Activated naive CD8-positive, alpha-beta T cell treated with anti-CD3 and anti-CD28 coated beads, Interleukin-2, amount 10 ng/mL, durations not matched to agents 7 days and 5 days (primary cell): Measurements from ENCODE around the gene ZNF621. TPM values are rescaled to one million over a fixed set of nuclear protein-coding genes. Genes with fewer than 3 reads are reported as not detected.

Source experiments
- ATAC-seq: fragments of 150-1000 bp; cut with Tn5 transposase; one replicate; pipeline ENCODE4 v1.10.0; 2021; ENCODE audit warnings: low read depth, moderate library complexity
- POLR2A ChIA-PET: fragments of 350-600 bp; sonication (Branson Sonifier 250); formaldehyde crosslinking; loops from one replicate; lab custom pipeline; 2021; ENCODE audit warnings: antibody characterized with exemption; lab: Charles Lee
- DNase-seq: peaks from one replicate; pipeline ENCODE4 v3.0.0; 2021
- H3K27ac Mint-ChIP-seq: one replicate; pipeline ENCODE4 v1.8.0; 2022; ENCODE audit warnings: mild to moderate bottlenecking, mixed read lengths
- H3K27me3 Mint-ChIP-seq: one replicate; pipeline ENCODE4 v1.8.0; 2022; ENCODE audit warnings: mild to moderate bottlenecking, moderate library complexity, mixed read lengths
- H3K36me3 Mint-ChIP-seq: one replicate; pipeline ENCODE4 v1.8.0; 2021; ENCODE audit warnings: mild to moderate bottlenecking, mixed read lengths
- H3K4me1 Mint-ChIP-seq: one replicate; pipeline ENCODE4 v1.8.0; 2021; ENCODE audit warnings: mixed read lengths
- H3K4me3 Mint-ChIP-seq: one replicate; pipeline ENCODE4 v1.8.0; 2022; ENCODE audit warnings: mild to moderate bottlenecking, moderate library complexity, mixed read lengths
- H3K9me3 Mint-ChIP-seq: one replicate; pipeline ENCODE4 v1.8.0; 2021; ENCODE audit warnings: mixed read lengths
- total RNA-seq, 2 experiments: library from RNA; stranded (reverse); gene quantifications; one replicate each; pipeline ENCODE4 v1.2.3, GENCODE V29; 2021

The ZNF621 gene
- 10 to 100 TPM; 26.9 to 28.3 TPM for total RNA-seq

GRCh38 chr3:40524568-40525285 is at the start of gene ZNF621:
Gene ZNF621 (plus strand): TSS chr3:40524960. CDS start chr3:40525841, 881 bp downstream.
- peak; percentile 92 for DNase-seq
- ATAC-seq, result peak; percentile 95
- peaks cover 2% of the 10 kb centered on the region for H3K9me3 Mint-ChIP-seq
- H3K27ac Mint-ChIP-seq, result peak within 1 kb of the TSS; percentile 97
- peaks cover 32% of the 10 kb centered on the region for H3K4me1 Mint-ChIP-seq
- peaks cover 28% of the 10 kb centered on the region for H3K36me3 Mint-ChIP-seq
- POLR2A ChIA-PET, result interaction anchor here (1.3 to 3.9 kb wide), 8 partner anchors 19 to 675 kb away, joined by 3 to 25 read pairs (median 11); partner anchors contain the start of genes CTNNB1, EIF1B, RPL14 and ZNF619
- H3K4me3 Mint-ChIP-seq, result peak within 1 kb of the TSS; percentile 92
- no peaks in the 10 kb centered on the region for H3K27me3 Mint-ChIP-seq

GRCh38 chr3:40476478-40477470 is 48.0 kb upstream of the ZNF621 start, which contains the start of gene ZNF619:
Gene ZNF619 (plus strand): TSS chr3:40477122. CDS start chr3:40477980, 858 bp downstream.
- H3K27ac Mint-ChIP-seq, result peak within 1 kb of the TSS; percentile 85

GRCh38 chr3:40477666-40478065 is 47.1 kb upstream of the ZNF621 start:
- peaks cover 28% of the 10 kb centered on the region for H3K4me1 Mint-ChIP-seq
- no peaks in the 10 kb centered on the region for H3K27me3 Mint-ChIP-seq
- DNase-seq, result no peak
- peak overlapping the region; percentile 85 for H3K27ac Mint-ChIP-seq
- POLR2A ChIA-PET, result interaction anchor here (1.0 to 3.0 kb wide), 5 partner anchors 14 to 169 kb away, joined by 3 to 21 read pairs (median 9); partner anchors contain the start of genes EIF1B, RPL14 and ZNF621
- no peak for ATAC-seq
- peaks cover 25% of the 10 kb centered on the region for H3K36me3 Mint-ChIP-seq
- H3K9me3 Mint-ChIP-seq, result no peaks in the 10 kb centered on the region
- peak overlapping the region; percentile 86 for H3K4me3 Mint-ChIP-seq

More at GRCh38 chr3:40476478-40477470, 48.0 kb upstream of the ZNF621 start, which contains the start of gene ZNF619:
- DNase-seq (peak; percentile 67), ATAC-seq (peak; percentile 89)
- POLR2A ChIA-PET, result interaction anchor here (1.0 to 3.0 kb wide), 5 partner anchors 13 to 168 kb away, joined by 3 to 21 read pairs (median 9); partner anchors contain the start of genes EIF1B, RPL14 and ZNF621
- Mint-ChIP-seq H3K4me3 (peak within 1 kb of the TSS; percentile 86), H3K4me1 (peaks cover 23% of the 10 kb centered on the region), H3K9me3 (no peaks in the 10 kb centered on the region), H3K36me3 (peaks cover 19% of the 10 kb centered on the region), H3K27me3 (no peaks in the 10 kb centered on the region)

DNA sequence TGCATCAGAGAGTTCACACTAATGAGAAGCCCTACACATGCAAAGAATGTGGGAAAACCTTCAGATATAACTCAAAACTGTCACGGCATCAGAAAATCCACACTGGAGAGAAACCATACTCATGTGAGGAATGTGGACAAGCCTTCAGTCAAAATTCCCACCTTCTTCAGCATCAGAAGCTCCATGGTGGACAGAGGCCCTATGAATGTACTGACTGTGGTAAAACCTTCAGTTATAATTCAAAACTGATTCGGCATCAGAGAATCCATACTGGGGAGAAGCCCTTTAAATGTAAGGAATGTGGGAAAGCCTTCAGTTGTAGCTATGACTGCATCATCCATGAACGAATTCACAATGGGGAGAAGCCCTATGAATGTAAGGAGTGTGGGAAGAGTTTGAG is 37.6 kb upstream of the ZNF621 start:
- Mint-ChIP-seq H3K36me3 (peaks cover 65% of the 10 kb centered on the region), H3K4me3 (no peak overlapping the region), H3K27me3 (no peaks in the 10 kb centered on the region), H3K27ac (no peak overlapping the region), H3K9me3 (peaks cover 22% of the 10 kb centered on the region), H3K4me1 (peaks cover 12% of the 10 kb centered on the region)
- POLR2A ChIA-PET, result no interaction called here
- ATAC-seq (no peak), DNase-seq (no peak)

GRCh38 chr3:40490916-40491315 is 33.8 kb upstream of the ZNF621 start:
- Mint-ChIP-seq H3K36me3 (peaks cover 43% of the 10 kb centered on the region), H3K4me3 (no peak overlapping the region), H3K4me1 (no peaks in the 10 kb centered on the region), H3K27ac (no peak overlapping the region), H3K27me3 (no peaks in the 10 kb centered on the region), H3K9me3 (peaks cover 22% of the 10 kb centered on the region)
- DNase-seq, result no peak
- no peak for ATAC-seq
- POLR2A ChIA-PET, result no interaction called here

DNA sequence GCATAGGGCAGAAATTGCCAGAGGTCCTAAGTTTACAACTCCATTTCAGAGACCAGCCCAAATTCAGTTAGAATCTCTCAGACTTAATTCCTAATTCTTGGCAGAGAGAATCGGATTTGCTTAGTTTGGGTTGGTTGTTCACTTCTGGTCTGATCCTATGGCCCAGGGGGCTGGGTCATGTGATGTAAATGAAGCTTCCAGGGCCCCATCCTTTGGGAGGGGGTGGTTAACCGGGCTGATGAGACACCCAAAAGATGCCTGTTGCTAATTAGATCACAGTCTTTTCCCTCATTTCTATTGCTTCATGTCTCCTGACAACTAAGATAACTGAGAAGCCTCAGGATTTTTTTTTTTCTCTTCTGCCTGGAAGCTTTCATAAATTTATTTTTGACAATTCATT is 30.1 kb upstream of the ZNF621 start:
- no peak overlapping the region for H3K4me3 Mint-ChIP-seq
- no peak overlapping the region for H3K27ac Mint-ChIP-seq
- no peak for DNase-seq
- no peaks in the 10 kb centered on the region for H3K27me3 Mint-ChIP-seq
- POLR2A ChIA-PET, result no interaction called here
- H3K9me3 Mint-ChIP-seq, result peaks cover 4% of the 10 kb centered on the region
- H3K4me1 Mint-ChIP-seq, result no peaks in the 10 kb centered on the region
- H3K36me3 Mint-ChIP-seq, result peaks cover 16% of the 10 kb centered on the region
- no peak for ATAC-seq

DNA sequence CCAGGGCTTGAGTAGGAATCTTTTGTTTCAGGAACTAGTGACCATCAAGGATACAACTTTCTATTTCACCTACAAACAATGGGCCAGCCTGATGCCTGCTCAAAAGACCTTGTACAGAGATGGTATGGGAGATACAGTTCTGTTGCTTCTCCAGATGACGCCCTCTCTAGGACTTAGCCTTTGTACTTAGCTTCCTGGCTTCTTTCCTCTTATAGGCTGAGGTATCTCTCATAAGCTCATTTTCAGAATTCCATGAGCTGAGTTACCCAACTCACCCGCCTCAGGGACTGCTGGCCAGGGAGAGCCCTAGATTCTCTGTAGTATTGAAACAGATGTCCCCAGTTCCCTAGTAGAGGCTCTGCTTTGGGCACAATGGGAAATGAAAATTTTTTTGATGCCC is 27.5 kb upstream of the ZNF621 start:
- ATAC-seq, result no peak
- no peaks in the 10 kb centered on the region for H3K27me3 Mint-ChIP-seq
- H3K36me3 Mint-ChIP-seq, result peaks cover 8% of the 10 kb centered on the region
- H3K4me3 Mint-ChIP-seq, result no peak overlapping the region
- no peak overlapping the region for H3K27ac Mint-ChIP-seq
- no peaks in the 10 kb centered on the region for H3K4me1 Mint-ChIP-seq
- DNase-seq, result no peak
- peaks cover 1% of the 10 kb centered on the region for H3K9me3 Mint-ChIP-seq
- POLR2A ChIA-PET, result no interaction called here

GRCh38 chr3:40499952-40500351 is 24.8 kb upstream of the ZNF621 start:
- POLR2A ChIA-PET, result no interaction called here
- H3K27ac Mint-ChIP-seq, result no peak overlapping the region

GRCh38 chr3:40502034-40502433 is 22.7 kb upstream of the ZNF621 start:
- Mint-ChIP-seq H3K27ac (no peak overlapping the region), H3K9me3 (peaks cover 1% of the 10 kb centered on the region), H3K4me3 (no peak overlapping the region), H3K4me1 (peaks cover 17% of the 10 kb centered on the region), H3K36me3 (peaks cover 7% of the 10 kb centered on the region), H3K27me3 (peaks cover 8% of the 10 kb centered on the region)
- POLR2A ChIA-PET, result no interaction called here
- no peak for DNase-seq
- ATAC-seq, result no peak

More at GRCh38 chr3:40499952-40500351, 24.8 kb upstream of the ZNF621 start:
- no peak for DNase-seq
- Mint-ChIP-seq H3K4me3 (no peak overlapping the region), H3K27me3 (peaks cover 5% of the 10 kb centered on the region), H3K36me3 (peaks cover 8% of the 10 kb centered on the region), H3K4me1 (peaks cover 3% of the 10 kb centered on the region), H3K9me3 (peaks cover 1% of the 10 kb centered on the region)
- no peak for ATAC-seq

DNA sequence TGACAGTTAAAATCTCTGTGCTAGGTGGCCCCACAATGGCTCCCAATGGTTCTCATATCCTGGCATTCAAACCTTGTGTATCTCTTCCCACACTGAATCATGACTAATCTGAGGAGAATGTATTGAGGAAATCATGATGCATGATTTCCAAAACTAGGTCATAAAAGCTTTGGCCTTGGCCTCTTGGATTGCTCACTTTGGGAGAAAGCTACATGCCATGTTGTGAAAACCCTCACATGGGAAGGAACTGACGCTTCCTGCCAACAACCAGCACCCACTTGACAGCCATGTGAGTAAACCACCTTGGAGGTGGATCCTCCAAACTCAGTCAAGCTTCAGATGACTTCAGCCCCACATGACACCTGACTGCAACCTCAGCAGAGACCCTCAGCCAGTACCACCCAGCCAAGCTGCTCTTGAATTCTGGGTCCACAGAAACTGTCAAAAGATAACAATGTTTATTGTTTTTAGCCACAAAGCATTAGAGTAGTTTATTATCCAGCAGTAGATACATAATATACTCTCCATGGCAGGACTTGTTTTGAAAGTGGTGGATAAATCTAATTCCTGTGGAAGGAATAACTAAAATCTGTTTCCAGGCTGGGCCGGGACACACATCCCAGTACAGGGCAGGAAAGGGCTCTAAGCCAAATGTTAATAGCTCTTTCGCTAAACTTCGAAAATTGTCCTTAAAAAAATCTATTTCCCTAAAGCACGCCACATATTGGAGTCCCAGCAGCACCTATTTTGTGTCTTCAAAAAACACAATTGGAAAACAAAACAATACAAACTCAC is 19.9 kb upstream of the ZNF621 start:
- Mint-ChIP-seq H3K36me3 (peaks cover 12% of the 10 kb centered on the region), H3K4me1 (peaks cover 18% of the 10 kb centered on the region), H3K9me3 (no peaks in the 10 kb centered on the region), H3K4me3 (peak overlapping the region; percentile 92), H3K27me3 (peaks cover 8% of the 10 kb centered on the region), H3K27ac (no peak overlapping the region)
- ATAC-seq (no peak), DNase-seq (no peak)
- POLR2A ChIA-PET, result interaction anchor here (1.5 to 2.8 kb wide), 3 partner anchors 19 to 52 kb away, joined by 9 to 14 read pairs (median 10); partner anchors contain the start of genes RPL14 and ZNF621

DNA sequence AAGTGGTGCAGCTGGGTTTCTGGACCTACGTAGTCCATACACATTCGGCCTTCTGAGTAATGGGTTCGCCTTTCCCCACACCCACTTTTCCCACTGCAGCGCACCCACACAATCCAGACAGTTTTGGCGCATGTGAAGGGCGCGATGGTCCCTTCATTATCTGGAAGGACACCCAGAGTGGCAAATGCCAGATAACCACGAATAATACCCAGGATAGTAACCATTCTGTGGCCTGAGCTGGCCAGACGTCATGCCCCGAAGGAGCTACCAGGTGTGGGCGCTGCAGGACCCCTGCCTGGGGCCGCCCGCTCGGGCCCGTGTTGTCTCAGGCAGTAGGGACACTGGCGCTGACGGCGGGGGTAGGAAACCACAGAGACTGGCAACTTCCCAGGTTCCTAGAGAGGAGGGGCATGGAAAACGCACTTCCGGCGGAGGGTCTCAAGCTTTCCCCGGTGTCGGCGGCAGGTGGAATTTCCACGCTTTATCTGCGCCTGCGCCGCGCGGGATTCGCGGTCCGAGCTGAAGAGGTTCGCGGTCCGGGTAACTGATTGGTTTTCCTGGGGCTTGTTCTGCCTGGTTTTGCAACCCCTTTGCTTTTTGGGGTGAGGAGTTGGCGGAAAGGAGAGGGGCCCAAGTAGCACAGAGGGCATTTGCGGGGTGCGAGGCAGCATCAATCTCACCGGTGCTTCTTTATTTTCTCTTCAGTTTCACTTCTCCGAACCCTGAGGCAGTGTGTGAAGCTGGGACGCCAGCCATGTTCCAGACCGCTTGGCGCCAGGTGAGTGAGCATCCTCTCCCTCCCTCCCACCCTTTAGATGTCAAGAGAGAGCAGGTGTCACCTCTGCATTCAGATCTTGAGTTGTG is 18.9 kb upstream of the ZNF621 start, which contains the start of gene ZNF620:
Gene ZNF620, plus strand, starts transcription at position 441 of the 864 bp plus-strand sequence. Its CDS starts 314 bp downstream, at position 755.
- Mint-ChIP-seq H3K27me3 (peaks cover 8% of the 10 kb centered on the region), H3K9me3 (no peaks in the 10 kb centered on the region), H3K4me1 (peaks cover 18% of the 10 kb centered on the region), H3K36me3 (peaks cover 17% of the 10 kb centered on the region), H3K4me3 (peak within 1 kb of the TSS; percentile 92), H3K27ac (peak within 1 kb of the TSS; percentile 93)
- DNase-seq, result peak; percentile 66
- POLR2A ChIA-PET, result interaction anchor here (1.2 to 2.8 kb wide), 5 partner anchors 16 to 197 kb away, joined by 3 to 14 read pairs (median 9); partner anchors contain the start of genes EIF1B, RPL14 and ZNF621
- ATAC-seq, result peak; percentile 85
